EH (cell line): ENCODE results near the gene CRTC1.

Experiments used
- DNase-seq: peaks from one replicate; pipeline ENCODE4 v3.0.0-alpha.2; 2015; ENCODE audit warnings: low read depth

CRTC1 gene

GRCh38 chr19:18784786-18785120 lies 101.3 kb downstream of the CRTC1 start:
- DNase-seq: no peak

GRCh38 chr19:18785179-18786124 lies 102.0 kb downstream of the CRTC1 start:
- peak; percentile 67 for DNase-seq

GRCh38 chr19:18788529-18789421 lies 105.3 kb downstream of the CRTC1 start:
- DNase-seq: no peak

- DNase-seq: no peak
These were observed 106.0 kb downstream of the CRTC1 start for GRCh38 chr19:18789422-18789869.

DNA sequence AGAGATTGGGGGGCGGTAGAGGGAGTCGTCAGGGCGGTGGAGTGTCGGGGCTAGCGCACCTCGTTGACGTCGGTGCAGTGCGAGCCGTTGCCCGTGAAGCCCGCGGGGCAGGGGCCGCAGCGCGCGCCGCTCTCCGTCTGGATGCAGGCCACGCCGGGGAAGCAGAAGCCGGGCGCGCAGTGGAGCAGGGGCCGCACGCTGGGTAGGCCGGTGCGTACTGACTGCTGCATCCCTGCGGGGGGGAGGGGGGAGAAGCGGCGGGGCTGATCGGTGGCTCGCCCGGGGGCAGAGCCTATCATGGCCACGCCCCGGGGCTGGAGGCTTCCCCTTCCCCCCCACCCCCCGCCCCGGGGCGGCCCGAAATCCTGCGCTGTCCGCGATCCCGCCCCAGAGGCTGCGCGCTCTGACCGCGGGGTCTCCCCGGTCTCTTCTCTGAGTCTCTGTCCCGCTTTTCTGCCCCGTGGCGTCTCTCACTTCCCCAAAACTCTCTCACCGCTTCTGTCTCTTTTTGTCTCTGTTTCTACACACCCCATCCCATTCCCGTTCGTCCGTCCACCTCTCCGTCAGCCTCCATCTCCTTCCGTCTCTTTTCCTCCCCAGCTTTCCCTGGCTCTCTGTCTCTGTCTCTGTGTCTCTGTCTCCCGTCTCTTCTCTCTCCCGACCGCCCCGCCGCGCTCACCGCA lies 106.5 kb downstream of the CRTC1 start:
- DNase-seq: peak; percentile 41

- no peak for DNase-seq
These were observed 107.3 kb downstream of the CRTC1 start, which contains the start of gene COMP for GRCh38 chr19:18790566-18791314. COMP (minus strand) TSS chr19:18791305; CDS start chr19:18791269, 36 bp downstream.

DNA sequence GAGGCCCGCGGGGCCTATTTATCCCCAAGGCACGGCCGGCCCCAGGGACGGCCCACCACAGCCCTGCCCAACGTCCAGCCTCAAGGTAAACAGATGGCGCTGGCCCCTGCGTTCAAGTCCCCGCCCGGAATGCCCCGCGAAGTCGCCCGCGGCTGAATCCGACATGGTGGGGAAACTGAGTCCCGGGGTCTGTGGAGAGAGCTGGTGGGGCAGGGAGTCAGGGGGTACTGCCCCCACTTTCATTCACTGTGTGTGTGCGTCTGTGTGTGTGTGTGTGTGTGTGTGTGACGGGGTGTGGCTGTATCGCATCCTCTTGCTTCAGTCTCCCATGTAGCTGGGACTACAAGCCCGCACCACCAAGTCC lies 107.8 kb downstream of the CRTC1 start:
- DNase-seq: no peak

DNA sequence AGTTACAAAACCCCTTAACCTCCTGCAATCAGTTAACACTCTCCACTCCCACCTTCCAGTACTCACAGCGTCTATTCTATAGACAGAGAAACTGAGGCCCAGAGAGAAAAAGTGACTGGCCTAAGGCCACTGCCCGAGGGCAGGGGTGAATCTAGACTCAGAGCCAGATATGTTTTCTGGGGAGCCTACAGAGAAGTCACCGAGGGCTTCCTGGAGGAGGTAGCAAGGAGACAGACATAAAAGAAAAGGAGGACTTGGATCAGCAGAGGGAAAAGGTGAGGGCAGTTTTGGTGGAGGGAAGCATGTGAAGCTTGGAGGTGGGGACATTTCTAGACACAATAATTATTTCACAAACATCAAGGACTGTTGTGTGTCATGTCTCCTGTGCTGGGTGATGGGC lies 109.2 kb downstream of the CRTC1 start:
- no peak for DNase-seq

DNA sequence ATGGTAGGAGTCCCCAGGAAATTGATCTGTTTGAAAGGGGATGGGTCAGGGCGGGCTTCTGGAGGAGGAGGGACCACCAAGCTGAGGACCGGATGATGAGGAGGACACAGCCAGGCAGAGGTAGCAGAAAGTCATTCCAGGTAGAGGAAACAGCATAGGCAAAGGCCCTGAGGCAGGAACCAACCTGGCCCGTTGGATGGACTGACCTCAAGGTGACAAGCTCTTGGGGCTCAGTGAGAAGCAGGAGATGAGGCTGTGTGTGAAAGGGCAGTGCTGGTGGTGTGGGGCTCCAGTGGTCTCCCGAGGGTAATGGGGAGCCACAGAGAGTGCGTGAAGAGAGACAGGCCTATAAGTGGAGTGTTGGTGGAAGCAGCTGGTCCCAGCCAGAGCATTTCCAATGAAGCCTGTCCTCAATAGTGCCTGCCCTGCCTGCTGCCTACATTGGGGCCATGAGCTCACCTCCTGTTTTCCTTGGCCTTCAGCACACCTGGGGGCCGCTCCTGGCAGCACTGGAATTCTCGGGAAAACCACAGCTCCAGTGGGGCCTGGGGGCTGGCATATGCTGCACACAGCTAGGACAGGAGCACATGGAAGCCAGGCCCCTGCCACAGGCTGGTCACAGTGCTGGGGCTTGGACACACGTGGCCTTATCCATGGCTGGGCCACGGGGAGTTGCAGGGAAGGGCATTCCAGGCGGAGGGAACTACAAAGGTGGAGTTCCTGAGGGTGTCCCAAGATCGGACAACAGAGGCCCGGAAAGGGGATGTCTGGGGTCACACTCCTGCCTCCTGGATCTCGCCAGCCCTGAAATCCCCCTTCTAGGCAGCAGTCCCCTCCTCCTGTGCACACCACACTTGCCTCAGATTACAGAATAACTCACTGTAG lies 109.9 kb downstream of the CRTC1 start:
- DNase-seq: no peak

- no peak for DNase-seq
These were observed 110.5 kb downstream of the CRTC1 start for GRCh38 chr19:18794029-18794313.

GRCh38 chr19:18794692-18795091 lies 111.2 kb downstream of the CRTC1 start:
- DNase-seq: no peak

- peak; percentile 23 for DNase-seq
These were observed 112.1 kb downstream of the CRTC1 start for GRCh38 chr19:18795540-18795939.

DNA sequence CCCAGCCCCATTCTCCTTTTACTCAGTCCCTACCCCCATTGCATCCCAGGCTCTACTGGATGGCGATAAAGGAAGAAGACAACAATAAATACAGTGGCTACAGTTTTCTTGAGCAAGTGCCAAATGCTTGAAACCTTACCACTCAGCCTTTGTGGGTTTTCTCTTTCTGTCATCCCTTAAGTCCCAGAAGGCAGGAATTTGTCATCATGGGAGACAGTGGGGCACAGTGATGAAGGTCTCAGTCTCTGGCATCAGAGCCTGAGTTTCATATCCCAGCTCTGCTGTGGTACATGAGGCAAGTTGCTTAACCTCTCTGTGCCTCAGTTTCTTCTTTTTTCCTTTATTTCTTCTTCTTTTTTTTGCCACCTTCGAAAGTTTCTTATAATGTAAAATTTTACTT lies 112.8 kb downstream of the CRTC1 start:
- DNase-seq: peak; percentile 19

DNA sequence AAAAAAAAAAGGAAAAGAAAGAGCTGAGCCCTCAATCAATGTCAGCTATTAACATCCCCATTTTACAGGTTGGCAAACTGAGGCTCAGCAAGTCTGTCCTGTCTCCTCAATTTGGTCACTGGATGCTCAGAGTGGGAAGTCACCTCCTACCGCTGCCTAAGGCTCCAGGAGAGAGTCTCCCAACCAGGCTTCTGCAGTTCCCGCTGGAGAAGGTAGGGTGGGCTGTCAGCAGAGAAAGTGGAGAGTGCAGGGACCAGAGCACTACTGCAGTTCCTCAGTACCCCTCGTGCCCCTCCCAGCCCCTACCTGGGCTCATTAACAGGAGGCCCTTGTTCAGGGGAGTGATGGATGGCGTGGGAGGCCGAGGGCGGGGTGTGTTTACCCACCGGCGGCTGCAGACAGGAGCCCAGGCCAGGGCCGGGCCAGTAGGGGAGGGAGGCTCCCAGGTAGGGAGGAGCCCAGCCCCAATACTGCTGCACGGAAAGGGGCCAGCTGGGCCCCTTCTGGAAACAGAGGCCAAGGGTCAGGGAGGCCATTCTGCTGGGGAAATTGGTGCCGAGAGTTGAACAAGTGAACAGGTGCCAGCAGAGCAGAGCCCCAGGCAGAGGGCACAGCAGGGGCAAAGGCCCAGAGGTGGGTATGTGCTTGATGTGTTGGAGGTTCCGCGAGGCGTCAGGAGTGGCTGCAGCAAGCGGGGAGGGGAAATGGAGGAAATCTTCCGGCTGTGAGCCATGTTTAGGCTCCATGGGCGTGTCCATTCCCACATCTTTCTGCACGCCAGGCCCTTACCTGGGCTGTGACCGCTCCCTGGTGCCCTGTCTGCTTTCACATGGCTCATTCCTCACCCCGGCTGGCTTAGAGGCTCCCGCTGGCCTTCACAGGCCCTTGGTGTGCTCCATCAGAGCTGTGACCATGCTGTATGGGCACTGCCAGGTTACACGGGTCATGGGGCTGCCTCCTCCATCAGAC lies 115.2 kb downstream of the CRTC1 start:
- no peak for DNase-seq

GRCh38 chr19:18799389-18799970 lies 116.0 kb downstream of the CRTC1 start:
- no peak for DNase-seq

GRCh38 chr19:18800079-18800478 lies 116.6 kb downstream of the CRTC1 start:
- no peak for DNase-seq

DNA sequence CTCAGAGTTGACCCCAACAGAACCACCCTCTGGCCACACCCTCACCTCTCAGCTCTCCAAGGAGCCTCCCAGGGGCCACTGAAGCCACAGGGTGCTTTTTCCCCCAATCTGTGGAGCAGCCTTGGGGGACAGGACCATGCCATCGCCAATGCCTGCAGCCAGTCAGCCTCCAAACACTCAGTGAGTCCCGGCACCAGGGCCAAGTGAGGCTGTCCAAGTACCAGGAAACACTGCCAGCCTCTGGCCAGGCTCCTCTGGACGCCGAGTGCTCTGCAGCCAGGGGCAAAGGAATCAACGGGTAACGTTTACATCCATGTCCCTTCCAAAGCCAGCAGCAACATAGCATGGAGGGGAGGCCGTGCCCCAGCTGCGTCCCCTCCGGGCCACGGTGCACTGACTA lies 117.2 kb downstream of the CRTC1 start:
- DNase-seq: no peak

DNA sequence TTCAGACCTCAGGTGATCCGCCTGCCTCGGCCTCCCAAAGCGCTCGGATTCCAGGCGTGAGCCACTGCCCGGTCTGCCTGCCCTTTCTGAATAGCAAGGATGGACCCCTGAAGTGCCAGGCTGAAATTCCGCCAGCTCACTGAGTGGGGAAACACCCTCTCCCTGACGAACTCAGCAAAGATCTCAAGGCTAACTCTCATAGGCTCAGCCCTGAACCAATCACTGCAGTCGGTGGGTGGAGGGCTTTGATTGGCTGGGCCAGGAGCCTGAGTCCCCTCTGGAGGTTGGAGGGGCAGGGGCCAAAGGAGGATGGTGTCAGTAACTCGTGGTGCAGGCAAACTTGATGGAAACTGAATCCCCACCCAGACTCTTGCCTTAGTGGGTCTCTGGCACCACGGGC lies 118.9 kb downstream of the CRTC1 start:
- no peak for DNase-seq

- no peak for DNase-seq
These were observed 120.2 kb downstream of the CRTC1 start for GRCh38 chr19:18803550-18804138.
